RWPE2 (cell line): ENCODE measurements around the gene JAG2.
A peak's percentile ranks its signal among the peaks of the same experiment; 100 is the strongest.
"Not testable (repeated sequence)": the region's sequence is repeated elsewhere in the genome, so short reads cannot be mapped to it uniquely, and the experiment has no call there.

Source experiments
- ATAC-seq: fragments of 200-7000 bp; cut with Tn5 transposase; 3 replicates; pipeline ENCODE4 v1.9.1; 2021; ENCODE audit warnings: low read depth
- DNase-seq: peaks from one replicate; pipeline ENCODE4 v3.0.0-alpha.2; 2020; ENCODE audit warnings: low spot score
- H3K27ac ChIP-seq: fragments of 450-650 bp; 2 replicates; pipeline ENCODE4 v1.5.1; 2017; ENCODE audit warnings: mild to moderate bottlenecking; ENCODE audit not compliant: poor library complexity, severe bottlenecking
- H3K27me3 ChIP-seq: fragments of 250-450 bp; sonication (Bioruptor Pico); 2 replicates; pipeline ENCODE4 v1.5.1; 2021; ENCODE audit warnings: mild to moderate bottlenecking, moderate library complexity; ENCODE audit not compliant: insufficient read depth, poor library complexity, severe bottlenecking
- H3K36me3 ChIP-seq: fragments of 250-450 bp; sonication (Bioruptor Pico); 2 replicates; pipeline ENCODE4 v1.5.1; 2020; ENCODE audit warnings: low read depth, mild to moderate bottlenecking, moderate library complexity
- H3K4me1 ChIP-seq: fragments of 250-450 bp; sonication (Bioruptor Pico); 2 replicates; pipeline ENCODE4 v1.5.1; 2021; ENCODE audit warnings: mild to moderate bottlenecking, moderate library complexity; ENCODE audit not compliant: insufficient read depth, poor library complexity, severe bottlenecking
- H3K4me3 ChIP-seq: fragments of 250-450 bp; sonication (Bioruptor Pico); 2 replicates; pipeline ENCODE4 v1.5.1; 2021; ENCODE audit warnings: mild to moderate bottlenecking, moderate library complexity; ENCODE audit not compliant: severe bottlenecking
- H3K9me3 ChIP-seq: fragments of 250-450 bp; sonication (Bioruptor Pico); 2 replicates; pipeline ENCODE4 v1.5.1; 2021; ENCODE audit warnings: mild to moderate bottlenecking, moderate library complexity; ENCODE audit not compliant: severe bottlenecking
- TF ChIP-seq, protein P1 (sequence below): fragments of 450-650 bp; IDR thresholded peaks from one replicate; pipeline ENCODE4 v1.5.1; 2017; ENCODE audit warnings: mild to moderate bottlenecking, moderate library complexity; ENCODE audit not compliant: poor library complexity, severe bottlenecking

JAG2 gene

DNA sequence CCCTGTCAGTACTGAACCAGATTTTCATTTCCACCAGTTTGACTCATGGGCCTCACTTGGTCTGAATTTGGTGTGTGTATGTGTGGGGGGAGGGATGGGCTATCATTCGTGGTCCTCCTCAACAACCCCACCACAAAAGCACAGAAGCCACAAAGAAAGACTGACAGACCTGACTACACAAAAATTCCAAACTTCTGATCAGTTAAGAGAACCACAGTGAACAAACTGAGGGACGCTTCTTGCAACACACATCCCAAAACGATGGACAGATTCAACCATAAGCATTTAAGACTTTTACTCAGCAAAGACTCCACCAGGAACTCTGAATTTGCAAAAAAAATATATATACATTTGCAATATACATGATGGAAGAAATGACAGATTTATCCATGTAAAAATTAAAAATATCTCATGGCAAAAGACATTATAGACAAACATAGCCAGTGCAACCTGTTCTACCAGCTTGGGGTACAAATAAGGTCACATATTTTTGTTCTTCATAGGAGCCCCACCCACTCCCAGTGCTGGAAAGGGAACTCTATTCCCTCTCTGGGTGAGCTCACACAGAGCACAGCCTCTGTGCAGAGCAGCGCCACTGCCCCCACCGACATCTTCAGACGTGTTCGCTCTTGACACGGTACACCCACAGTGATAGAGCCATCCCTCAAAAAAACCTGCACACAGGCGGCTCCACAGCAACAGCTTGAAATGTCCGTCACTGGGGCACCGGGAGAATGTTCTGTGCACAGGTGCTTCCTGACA, 49.7 kb downstream of the JAG2 start:
- TF ChIP-seq, protein P1, sequence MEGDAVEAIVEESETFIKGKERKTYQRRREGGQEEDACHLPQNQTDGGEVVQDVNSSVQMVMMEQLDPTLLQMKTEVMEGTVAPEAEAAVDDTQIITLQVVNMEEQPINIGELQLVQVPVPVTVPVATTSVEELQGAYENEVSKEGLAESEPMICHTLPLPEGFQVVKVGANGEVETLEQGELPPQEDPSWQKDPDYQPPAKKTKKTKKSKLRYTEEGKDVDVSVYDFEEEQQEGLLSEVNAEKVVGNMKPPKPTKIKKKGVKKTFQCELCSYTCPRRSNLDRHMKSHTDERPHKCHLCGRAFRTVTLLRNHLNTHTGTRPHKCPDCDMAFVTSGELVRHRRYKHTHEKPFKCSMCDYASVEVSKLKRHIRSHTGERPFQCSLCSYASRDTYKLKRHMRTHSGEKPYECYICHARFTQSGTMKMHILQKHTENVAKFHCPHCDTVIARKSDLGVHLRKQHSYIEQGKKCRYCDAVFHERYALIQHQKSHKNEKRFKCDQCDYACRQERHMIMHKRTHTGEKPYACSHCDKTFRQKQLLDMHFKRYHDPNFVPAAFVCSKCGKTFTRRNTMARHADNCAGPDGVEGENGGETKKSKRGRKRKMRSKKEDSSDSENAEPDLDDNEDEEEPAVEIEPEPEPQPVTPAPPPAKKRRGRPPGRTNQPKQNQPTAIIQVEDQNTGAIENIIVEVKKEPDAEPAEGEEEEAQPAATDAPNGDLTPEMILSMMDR, result no peak
- Histone ChIP-seq H3K9me3 (peaks cover 9% of the 10 kb centered on the region), H3K36me3 (no peaks in the 10 kb centered on the region), H3K4me1 (peaks cover 13% of the 10 kb centered on the region), H3K27me3 (no peaks in the 10 kb centered on the region), H3K27ac (peak overlapping the region; percentile 29), H3K4me3 (no peak overlapping the region)
- peak; percentile 89 for ATAC-seq
- DNase-seq, result no peak

DNA sequence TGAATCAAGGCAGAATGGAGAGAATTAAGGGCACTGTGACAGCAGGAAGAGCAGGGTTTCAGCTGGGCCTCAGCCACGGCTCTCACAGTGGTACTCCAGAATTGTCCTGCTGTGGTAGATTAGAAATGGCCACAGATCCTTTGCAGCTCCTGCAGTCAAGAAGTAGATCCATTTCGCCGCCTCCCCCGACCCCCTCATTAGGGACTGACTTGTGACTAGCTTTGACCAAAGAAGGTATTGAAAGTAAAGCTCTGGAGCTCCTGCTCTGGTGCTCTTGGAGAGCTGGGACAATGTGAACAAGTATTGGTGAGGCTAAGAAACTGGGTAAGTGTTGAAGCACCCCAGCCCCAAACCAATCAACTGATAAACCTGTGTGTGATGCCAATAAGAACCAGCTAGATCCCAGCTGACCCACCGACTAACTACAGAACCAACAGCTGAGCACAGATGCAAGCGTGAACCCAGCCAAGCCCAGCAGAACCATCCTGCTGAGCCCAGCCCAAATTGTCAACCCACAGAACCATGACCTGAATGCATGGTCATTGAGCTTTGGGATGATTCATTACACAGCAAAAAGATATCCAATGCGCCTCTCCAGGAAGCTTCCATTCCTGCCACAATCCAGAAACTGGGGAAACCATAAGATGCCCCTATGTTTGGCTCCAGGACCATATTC, 50.7 kb downstream of the JAG2 start:
- Histone ChIP-seq H3K27ac (peak overlapping the region; percentile 29), H3K36me3 (no peaks in the 10 kb centered on the region), H3K4me1 (peaks cover 13% of the 10 kb centered on the region), H3K27me3 (no peaks in the 10 kb centered on the region), H3K9me3 (peaks cover 9% of the 10 kb centered on the region), H3K4me3 (no peak overlapping the region)
- TF ChIP-seq, protein P1, result no peak
- ATAC-seq (no peak), DNase-seq (no peak)

GRCh38 chr14:105117257-105117646, 51.3 kb downstream of the JAG2 start:
- TF ChIP-seq, protein P1, result no peak
- H3K4me1 ChIP-seq, result peaks cover 13% of the 10 kb centered on the region
- H3K9me3 ChIP-seq, result peaks cover 9% of the 10 kb centered on the region
- ATAC-seq (no peak), DNase-seq (no peak)
- H3K36me3 ChIP-seq, result no peaks in the 10 kb centered on the region
- no peaks in the 10 kb centered on the region for H3K27me3 ChIP-seq
- no peak overlapping the region for H3K4me3 ChIP-seq
- H3K27ac ChIP-seq, result no peak overlapping the region

DNA sequence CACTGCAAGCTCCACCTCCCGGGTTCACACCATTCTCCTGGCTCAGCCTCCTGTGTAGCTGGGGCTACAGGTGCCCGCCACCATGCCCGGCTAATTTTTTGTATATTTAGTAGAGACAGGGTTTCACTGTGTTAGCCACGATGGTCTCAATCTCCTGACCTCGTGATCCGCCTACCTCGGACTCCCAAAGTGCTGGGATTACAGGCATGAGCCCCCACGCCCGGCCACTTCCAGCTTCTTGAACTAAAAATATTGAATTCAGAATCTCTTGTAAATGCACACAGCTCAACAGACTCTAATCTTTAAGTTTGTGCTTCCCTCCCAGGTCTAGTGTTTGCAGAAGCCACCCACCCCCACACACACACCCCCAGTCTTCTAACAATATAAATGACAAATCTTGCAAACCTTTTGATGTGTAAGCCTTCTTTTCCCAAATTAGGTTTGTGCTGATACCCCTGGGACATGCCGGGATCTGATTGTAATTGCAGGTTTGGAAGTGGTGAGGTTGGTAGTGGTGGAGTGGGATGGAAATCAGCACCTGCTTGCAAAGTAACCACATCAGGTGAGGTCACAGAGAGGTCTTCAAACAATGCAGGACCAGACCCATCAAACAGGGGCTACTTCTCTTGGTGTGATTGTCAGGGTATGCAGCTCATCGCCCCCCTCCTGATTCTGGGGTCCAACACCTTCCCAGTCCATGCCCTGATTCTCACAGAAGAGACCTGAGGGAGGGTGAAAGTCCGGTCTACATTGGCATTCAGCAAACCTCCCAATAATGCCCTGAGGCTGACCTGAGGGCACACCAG, 51.9 kb downstream of the JAG2 start:
- no peak for DNase-seq
- Histone ChIP-seq H3K9me3 (peaks cover 6% of the 10 kb centered on the region), H3K4me1 (peaks cover 13% of the 10 kb centered on the region)

GRCh38 chr14:105109243-105109642, 59.3 kb downstream of the JAG2 start:
- not testable (repeated sequence) for H3K9me3 ChIP-seq, H3K4me3 ChIP-seq, DNase-seq, ATAC-seq, H3K27ac ChIP-seq, H3K27me3 ChIP-seq, H3K36me3 ChIP-seq, H3K4me1 ChIP-seq

More for the DNA sequence above, 51.9 kb downstream of the JAG2 start:
- Histone ChIP-seq H3K4me3 (no peak overlapping the region), H3K27me3 (no peaks in the 10 kb centered on the region), H3K36me3 (no peaks in the 10 kb centered on the region), H3K27ac (no peak overlapping the region)
- no peak for ATAC-seq
- TF ChIP-seq, protein P1, result no peak
